ENCODE results near the gene CELF5.
A peak's percentile ranks its signal among the peaks of the same experiment; 100 is the strongest.
"Not testable (repeated sequence)": the region's sequence is repeated elsewhere in the genome, so short reads cannot be mapped to it uniquely, and the experiment has no call there.

The CELF5 gene

DNA sequence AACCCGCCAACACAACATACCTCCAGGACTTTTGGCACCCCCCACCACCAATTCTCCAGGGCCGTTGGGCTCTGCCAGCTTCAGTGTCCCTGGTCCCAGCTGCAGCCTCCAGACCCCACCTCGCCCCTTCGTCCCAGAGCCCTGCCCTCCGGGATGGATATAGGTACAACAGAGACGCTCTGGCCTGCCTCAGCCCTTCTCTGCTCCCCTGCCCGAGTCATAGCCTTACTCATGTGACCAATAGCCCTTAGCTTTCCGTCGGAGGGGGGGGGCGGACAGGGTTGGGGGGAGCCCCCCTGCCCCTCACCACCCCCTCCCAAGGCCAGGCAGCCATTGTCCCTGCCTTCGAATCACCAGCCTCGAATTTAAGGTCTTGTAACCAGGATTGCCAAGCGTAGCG lies 71.1 kb downstream of the CELF5 start:
- DNase-seq = no peak

DNA sequence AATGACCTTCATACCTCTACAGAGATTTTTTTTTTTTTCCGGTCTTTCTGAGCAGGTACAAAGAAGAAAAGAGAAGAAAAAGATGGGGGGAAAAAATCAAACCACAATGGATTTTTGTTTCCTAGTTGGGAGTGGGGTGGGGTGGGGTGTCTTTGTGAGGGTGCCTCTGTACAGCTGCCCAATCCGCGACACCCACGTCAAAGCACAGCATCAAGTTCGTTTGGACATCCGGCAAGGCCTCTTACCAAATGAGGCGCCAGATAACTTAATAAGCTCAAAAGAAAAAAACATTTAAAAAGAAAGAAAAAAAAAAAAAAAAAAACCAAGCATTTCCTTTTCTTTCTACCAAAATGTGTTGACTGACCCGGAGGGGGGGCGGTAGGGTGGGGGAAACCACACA lies 71.6 kb downstream of the CELF5 start:
- DNase-seq = no peak

DNA sequence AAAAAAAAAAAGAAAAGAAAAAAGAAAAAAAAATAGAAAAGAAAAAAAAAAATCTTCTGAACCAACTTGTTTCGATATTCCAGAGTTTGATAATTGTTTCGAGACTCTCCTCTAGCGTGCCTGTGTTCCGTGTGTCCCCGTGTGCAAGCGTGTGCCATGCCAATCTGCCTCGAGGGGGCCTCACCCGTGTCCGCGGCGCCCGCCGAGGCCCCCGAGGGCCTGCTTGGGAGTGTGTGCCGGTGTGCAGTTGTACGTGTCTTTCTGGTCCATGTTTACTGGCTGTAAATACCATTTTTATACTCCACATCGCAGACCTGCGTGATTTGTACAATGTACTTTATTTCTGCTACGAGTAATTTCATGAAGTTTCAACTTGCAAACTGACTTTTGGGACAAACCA lies 72.0 kb downstream of the CELF5 start:
- DNase-seq = no peak

DNA sequence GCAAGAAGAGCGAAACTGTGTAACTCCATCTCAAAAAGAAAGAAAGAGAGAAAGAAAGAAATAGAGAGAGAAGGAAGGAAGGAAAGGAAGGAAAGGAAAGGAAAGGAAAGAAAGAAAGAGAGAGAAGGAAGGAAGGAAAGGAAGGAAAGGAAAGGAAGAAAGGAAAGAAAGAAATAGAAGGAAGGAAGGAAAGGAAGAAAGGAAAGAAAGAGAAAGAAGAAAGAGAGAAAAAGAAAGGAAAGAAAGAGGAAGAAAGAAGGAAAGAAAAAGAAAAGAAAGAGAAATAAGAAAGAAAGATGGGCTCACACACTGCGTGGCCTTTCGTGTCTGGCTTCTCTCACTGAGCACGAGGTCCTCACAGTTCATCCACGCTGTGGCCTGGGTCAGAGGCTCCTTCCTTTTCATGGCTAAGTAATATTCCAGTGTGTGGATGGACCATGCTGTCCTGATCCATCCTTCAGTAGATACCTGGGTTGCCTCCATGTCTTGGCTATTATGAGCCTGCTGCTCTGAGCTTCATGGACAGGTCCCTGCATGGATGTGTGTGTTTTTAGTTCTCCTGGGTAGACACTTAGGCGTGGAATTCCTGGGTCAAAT lies 74.5 kb downstream of the CELF5 start:
- no peak for DNase-seq

DNA sequence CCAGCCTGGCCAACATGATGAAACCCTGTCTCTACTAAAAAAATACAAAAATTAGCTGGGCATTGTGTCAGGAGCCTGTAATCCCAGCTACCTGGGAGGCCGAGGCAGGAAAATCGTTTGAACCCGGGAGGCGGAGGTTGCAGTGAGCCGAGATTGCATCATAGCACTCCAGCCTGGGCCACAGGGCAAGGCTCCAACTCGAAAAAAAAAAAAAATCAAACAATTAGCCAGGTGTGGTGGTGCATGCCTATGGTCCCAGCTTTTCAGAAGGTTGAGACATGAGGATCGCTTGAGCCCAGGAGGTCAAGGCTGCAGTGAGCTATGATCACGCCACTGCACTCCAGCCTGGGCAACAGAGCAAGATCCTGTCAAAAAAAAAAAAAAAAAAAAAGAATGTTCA lies 76.1 kb downstream of the CELF5 start:
- DNase-seq = not testable (repeated sequence)

DNA sequence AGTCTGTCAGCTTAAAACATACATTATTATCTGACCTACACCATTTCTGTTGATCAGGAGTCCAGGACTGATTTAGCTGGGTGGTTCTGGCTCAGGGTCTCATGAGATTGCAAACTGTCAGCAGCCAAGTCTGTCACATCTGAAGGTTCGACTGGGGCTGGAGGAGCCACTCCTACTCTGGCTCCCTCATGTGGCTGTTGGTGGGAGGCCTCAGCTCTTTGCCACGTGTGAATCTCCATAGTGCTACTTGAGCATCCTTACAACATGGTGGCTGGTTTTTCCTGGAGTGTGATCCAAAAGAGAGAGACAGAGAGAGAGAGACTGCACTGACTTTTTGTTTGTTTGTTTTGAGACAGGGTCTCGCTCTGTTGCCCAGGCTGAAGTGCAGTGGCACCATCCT lies 78.3 kb downstream of the CELF5 start:
- no peak for DNase-seq

DNA sequence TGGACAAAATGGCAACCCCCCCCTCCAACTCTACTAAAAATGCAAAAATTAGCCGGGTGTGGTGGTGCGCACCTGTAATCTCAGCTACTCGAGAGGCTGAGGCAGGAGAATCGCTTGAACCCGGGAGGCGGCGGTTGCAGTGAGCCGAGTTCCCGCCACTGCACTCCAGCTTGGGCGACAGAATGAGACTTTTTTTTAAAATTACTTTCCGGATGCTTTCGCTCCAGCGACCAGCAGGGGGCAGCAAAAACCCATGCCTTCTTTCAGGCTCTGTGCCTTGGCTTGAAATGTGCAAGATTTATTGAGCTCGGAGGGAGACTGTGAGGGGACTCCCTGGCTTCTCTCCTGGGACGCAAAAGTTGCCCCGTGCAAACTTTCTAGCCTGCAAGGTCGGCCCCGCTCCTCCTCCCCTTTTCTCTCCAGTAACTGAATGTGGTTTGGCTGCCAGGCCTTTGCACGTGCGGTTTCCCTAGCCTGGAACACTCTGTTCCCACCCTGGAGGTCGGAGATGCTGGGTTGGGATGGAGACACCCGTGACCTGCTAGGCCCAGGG lies 80.5 kb downstream of the CELF5 start:
- DNase-seq = peak; percentile 77

DNA sequence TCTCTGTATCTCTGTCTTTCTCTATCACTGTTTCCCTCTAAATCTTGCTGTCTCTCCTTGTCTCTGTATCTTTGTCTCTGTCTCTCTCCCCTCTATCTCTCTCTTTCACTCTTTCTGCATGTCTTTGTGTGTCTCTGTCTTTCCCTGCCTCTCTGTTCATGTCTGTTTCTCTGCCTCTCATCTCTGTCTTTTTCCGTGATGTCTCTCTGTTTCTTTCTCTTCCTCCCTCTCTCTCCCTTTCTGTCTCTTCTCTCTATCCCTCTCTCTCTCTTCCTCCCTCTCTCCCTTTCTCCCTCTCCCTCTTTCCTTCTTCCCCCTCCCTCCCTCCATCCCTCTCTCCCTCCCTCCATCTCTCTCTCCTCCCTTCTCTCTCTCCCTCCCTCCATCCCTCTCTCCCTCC lies 85.3 kb downstream of the CELF5 start:
- DNase-seq = no peak

DNA sequence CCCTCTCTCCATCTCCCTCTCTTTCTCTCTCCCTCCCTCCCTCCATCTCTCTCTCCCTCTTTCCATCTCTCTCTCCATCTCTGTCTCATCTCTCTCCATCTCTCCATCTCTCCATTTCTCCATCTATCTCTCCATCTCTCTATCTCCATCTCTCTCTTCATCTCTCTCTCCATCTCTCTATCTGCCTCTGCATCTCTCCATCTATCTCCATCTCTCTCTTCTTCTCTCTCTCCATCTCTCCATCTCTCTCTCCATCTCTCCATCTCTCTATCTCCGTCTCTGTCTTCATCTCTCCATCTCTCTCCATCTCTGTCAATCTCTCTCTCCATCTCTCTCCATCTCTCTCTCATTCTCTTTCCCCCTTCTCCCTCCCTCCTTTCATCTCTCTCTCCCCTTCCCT lies 85.8 kb downstream of the CELF5 start:
- no peak for DNase-seq

DNA sequence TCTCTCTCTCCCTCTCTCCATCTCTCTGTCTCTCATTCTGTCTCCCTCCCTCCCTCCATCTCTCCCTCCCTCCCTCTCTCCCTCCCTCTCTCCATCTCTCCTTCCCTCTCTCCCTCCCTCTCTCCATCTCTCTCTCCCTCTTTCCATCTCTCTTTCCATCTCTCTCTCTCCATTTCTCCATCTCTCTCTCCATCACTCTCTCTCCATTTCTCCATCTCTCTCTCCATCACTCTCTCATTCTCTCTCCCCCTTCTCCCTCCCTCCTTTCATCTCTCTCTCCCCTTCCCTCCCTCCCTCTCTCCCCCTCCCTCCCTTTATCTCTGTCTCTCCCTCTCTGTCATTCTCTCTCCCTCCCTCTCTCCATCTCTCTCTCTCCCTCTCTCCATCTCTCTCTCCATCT lies 86.2 kb downstream of the CELF5 start:
- DNase-seq = no peak

DNA sequence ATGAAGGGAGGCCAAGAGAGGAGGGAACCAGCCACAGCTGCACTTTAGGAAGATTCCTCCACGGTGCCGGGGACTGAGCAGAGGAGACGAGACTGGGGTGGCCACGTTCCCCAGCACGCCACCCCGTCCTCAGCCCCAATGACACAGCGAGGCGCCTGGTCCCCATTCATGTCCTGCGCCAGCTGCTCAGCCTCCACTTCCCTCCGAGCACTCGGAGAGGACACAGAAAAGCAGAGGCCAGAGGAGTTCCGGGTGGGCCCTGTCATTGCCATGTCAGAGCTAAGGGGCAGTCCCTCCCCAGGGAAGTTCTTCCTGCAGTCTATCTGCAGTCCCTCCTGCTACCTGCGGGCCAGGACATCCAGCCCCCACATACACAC lies 88.7 kb downstream of the CELF5 start:
- no peak for DNase-seq

DNA sequence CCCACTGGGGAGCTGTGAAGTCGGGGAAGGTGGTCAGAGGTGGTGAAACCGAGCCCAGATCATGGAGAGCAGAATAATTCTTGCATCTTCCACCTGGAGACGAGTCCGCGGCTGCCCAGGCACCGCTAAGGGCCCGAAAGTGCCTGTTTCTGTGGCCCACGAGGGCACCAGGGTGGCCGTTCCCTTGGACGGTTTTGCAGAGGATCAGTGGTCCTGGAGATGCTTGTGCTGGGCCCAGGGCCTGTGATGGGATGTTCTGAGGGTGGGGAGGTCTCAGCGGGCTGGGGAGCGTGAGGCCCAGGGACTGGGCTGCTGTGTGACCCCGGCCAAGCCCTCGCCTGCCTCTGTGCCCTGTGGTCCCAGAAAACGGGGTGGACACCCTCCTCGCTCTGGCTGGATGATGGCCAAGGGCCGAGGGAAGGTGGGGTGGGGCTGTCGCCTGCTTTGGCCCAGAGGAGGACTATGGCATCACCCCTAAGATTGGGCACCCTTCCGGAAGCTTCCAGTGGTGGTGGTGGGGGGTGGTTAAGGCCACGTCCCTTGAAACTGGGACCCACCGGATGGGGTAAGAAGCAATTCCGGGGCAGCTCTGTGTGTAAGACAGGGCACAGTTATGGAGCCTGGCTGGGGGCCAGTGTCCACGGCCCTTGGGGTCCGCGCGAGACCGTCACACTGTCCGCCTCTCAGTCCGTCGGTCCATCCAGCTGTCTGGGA lies 90.7 kb downstream of the CELF5 start:
- no peak for DNase-seq

DNA sequence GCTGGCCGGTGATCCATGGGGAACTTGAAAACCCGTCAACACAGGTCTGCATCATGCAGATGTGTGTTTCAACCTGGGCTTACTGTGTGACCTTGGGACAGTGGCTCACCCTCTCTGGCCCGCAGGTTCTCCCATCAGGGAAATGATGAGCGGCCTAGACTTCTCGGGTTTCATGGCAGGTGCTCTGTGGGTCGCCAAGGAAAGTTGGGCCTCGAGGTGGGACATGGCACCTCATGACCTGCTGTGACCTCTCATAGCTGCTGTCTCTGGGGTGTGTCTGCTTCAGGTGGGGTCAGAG lies 91.2 kb downstream of the CELF5 start:
- DNase-seq = no peak

DNA sequence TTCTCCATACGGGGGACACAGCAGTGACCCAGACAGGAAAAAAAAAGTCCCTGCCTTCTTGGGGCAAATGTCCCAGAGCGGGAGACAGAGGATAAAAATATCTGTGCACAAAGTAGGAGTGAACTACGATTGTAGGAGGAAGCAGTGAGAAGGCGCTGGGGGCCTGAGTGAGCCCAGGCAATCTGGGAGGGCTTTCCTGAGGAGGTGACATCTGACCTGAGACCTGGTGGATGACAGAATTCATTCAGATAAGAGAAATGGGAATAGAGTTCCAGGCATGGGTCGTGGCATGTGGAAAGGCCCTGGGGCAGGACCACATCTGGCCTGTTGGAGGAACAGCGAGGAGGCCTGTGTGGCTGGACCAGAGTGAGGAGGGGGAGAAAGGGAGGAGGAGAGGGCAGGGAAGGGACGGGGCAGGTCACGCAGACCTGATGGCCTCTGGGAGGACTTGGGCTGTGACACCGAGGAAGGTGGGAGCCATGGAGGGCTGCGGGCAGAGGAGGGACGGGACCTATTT lies 91.7 kb downstream of the CELF5 start:
- no peak for DNase-seq

DNA sequence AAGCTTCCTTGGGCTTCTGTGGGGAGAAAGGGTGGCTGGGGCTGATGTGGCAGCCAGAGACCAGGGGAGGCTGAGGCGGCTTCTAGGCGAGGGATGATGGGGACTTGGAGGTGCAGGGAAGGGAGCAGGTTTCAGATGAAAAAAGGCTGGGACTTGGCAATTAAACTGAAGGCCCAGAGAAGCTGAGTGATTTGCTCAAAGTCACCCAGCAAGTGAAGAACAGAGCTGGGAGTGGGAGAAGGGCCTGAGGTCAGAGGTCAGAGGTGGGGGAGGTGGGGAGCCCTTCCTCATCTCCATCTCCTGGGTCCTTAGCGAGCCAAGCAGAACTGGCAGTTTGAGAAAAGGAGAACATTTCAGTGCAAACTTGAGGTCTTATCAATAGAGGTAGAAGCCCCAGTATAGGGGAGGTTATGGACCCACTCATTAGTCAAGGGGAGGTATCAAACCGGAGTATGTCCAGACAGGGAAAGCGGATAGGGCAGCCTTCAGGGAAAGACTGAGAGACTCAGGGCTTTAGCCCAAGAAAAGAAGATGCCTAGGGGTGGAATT lies 92.3 kb downstream of the CELF5 start:
- DNase-seq = no peak

DNA sequence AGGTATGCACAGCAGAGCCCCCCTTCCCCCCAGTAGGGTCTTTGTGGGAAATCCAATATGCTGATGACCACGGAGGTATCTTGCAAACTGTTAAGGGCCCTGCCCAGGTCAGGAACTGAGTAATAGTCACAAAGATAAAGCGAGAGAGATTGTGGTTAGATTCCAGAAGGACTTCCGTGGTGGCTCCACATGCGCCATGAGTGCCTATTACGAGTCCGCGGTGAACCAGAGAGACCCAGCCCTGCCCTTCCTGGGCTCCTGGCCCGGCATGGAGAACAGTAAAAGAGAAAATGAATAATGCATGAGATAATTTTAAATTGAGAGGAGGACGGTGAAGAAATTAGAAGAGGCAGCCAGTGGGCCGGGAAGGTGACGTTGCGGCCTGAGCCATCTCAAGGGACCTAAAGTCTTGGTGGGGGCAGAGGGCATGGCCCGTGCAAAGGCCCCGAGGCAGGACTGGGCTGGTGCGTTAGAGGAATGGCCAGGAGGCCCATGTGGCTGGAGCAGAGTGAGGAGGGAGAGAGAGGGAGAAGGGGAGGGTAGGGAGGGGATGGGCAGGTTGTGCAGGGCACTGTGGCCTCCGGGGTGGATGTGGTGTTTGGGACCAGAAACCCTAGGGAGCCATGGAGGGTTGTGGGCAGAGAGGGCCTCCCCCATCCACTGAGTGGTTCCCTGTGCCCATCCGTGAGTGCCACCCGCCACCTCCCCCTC lies 95.3 kb downstream of the CELF5 start:
- no peak for DNase-seq

DNA sequence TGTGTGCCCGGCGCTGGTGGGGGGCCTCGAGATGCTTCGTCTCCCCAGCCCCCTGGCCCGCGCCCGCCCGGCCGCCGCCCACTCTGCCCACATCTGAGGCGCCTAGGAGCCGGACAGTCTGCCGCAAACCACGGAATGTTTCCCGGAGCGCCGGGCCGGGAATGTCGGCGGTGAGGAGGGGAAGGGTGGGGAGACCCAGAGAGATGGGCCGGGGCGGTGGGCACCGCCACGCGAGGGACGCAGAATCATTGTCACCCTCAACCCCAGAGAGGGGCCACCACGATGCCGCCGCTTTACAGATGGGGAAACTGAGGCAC lies 95.9 kb downstream of the CELF5 start:
- DNase-seq = no peak

DNA sequence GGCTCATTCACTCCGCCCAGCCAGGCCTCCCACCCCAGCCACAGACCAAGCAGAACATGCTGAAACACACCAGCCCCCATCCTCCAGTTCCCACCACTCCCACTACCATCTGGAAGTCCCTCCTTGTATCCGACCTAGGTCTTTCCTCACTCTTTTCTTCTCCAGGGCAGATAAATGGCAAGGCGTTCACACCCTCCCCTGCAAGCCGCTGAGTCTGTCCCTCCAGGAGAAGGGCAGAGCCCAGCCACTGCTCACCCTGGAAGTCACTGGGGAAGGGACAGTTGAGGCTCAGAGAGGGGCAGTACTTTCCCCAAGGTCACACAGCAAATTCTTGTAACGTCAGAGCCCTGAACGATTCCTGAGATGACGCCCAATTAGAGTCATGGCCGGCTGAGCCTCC lies 96.4 kb downstream of the CELF5 start:
- no peak for DNase-seq

DNA sequence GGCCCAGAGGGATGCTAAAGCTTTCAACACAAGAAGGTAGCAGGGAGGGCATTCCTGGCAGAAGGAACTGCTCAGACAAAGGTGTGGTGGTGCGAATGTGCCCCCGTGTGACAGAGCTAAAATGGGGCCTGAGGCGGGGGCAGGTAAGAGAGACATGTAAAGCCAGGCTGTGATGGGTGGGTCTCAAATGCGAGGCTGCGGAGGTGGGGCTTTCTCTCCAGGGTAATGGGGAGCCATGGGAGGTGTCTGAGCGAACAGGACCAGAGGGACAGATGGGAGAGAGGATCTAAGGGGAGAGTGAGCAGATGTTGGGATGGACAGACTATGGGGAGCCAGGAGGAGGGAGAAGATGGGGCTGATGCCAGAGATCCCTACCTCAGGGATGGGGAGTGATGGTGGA lies 97.2 kb downstream of the CELF5 start:
- no peak for DNase-seq

DNA sequence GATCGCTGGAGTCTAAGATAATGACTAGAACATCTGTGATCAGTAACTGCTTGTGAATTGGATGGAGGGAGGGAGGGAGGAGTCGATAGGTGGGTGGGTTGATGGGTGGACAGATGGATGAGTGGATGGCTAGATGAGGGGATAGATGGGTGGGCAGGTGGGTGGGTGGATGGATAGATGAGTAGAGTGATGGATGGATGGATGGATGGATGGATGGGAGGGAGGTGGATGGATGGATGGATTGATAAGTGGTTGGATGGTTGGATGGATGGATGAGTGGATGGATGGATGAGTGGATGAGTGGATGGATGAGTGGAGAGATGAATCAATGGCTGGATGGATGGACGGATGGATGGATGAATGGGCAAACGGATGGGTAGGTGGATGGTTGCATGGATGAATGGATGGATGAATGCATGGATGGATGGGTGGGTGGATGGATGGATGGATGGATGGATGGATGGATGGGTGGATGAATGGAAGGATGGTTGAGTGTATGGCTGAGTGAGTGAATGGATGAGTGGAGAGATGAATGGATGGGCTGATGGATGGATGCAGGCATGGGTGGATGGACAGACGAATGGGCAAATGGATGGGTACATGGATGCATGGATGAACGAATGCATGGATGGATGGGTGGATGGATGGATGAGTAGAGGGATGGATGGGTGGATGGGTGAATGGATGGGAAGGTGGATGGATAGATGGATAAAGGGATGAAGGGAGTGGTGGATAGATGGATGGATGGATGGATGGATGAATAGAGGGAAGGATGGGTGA lies 97.9 kb downstream of the CELF5 start:
- no peak for DNase-seq

DNA sequence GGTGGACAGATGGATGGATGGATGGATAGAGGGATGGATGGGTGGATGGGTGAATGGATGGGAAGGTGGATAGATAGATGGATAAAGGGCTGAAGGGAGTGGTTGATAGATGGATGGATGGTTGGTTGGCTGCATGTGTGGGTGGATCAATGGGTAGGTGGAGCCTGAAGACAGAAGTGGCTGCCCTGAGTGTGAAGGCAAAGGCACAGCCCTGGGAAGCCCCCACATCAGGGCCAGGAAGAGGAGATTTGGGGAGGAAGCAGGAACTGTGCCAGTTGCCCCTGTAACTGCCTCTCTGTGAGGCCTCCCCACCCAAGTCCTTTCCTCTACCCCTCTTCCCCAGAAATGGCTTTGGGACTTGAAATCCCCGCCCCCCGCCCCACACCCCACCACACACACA lies 98.6 kb downstream of the CELF5 start:
- no peak for DNase-seq

DNA sequence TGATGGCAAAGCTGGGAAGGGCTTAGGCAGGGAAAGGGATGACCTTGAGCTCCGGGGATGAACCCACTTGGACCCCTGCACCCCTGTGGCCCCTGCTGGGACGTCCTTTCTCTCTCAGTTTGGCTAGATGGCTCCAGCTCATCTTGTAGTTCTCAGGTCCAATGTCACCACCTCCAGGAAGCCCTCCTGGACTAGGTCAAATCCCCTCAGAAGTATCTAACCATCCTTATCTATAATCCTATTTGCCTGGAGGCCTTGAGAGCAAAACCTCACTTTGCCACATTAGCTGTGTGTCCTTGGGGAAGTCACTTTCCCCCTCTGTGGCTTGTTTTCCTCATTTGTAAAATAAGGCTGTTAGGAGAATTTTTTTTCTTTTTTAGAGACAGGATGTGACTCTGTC lies 99.2 kb downstream of the CELF5 start:
- DNase-seq = no peak

DNA sequence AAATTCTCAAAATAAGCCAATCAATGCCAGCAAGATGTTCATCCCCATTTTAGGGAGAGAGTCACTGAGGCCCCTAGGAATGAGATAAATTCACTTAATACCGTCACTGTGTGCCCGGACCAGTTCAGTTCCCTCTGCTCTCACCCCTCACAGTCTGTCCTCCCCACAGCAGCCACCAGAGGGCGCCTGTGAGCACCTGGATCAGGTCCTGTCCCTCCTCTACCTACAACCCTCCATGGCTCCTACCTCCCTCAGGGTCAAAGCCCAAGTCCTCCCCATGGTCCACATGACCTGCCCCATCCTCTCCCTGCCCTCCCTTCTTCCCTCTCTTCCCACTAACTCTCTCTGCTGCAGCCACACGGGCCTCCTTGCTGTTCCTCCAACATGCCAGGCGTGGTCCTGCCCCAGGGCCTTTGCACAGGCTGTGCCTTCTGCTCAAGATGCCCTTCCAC lies 100.0 kb downstream of the CELF5 start:
- peak; percentile 78 for DNase-seq

Data from stimulated activated CD4-positive, alpha-beta T cell treated with anti-CD3 and anti-CD28 coated beads, Interleukin-12 subunit alpha, Interleukin-12 subunit beta, amount 100 ng/mL, for 4 hours (primary cell).